OCI-LY7 (cell line): ENCODE measurements around the gene CCDC8. TPM values are rescaled to one million over a fixed set of nuclear protein-coding genes. Genes with fewer than 3 reads are reported as not detected.

ENCODE experiments used
- BruUV-seq: library from RNA; stranded (reverse); fragments of 400-500 nt; replicated peaks from 2 replicates; lab custom pipeline; 2021; lab: Mats Ljungman, UMichigan
- CTCF ChIA-PET: fragments of 300-600 bp; sonication (Branson Sonifier 250); formaldehyde crosslinking; loops from one replicate; lab custom pipeline; 2022; ENCODE audit warnings: antibody characterized with exemption; ENCODE audit not compliant: unreplicated experiment; lab: Charles Lee
- POLR2A ChIA-PET: fragments of 300-600 bp; sonication (Branson Sonifier 250); formaldehyde crosslinking; loops from one replicate; lab custom pipeline; 2022; ENCODE audit warnings: antibody characterized with exemption; lab: Charles Lee
- DNase-seq: peaks from one replicate; pipeline ENCODE4 v3.0.0-alpha.2; 2015; ENCODE audit warnings: low spot score
- H2AFZ ChIP-seq: fragments of 200-600 bp; sonication (generic), shearing (Covaris generic); 2 replicates; pipeline ENCODE4 v1.6.1; 2014; ENCODE audit warnings: mild to moderate bottlenecking, antibody characterized with exemption, low read length, moderate library complexity
- H3K27ac ChIP-seq: fragments of 200-600 bp; sonication (generic); 2 replicates; pipeline ENCODE4 v1.5.1; 2014; ENCODE audit warnings: mixed run types, low read depth, mild to moderate bottlenecking, moderate library complexity, low read length, inconsistent platforms; ENCODE audit not compliant: poor library complexity, severe bottlenecking
- H3K36me3 ChIP-seq: fragments of 200-600 bp; sonication (generic); 2 replicates; pipeline ENCODE4 v1.6.1; 2014; ENCODE audit warnings: mild to moderate bottlenecking, antibody characterized with exemption, low read length, moderate library complexity, mixed read lengths; ENCODE audit not compliant: insufficient read depth
- H3K4me1 ChIP-seq: fragments of 200-600 bp; sonication (generic); 2 replicates; pipeline ENCODE4 v1.5.1; 2014; ENCODE audit warnings: mild to moderate bottlenecking, low read length; ENCODE audit not compliant: insufficient read depth, poor library complexity, severe bottlenecking
- H3K4me2 ChIP-seq: fragments of 200-600 bp; sonication (generic); 2 replicates; pipeline ENCODE4 v1.6.1; 2014; ENCODE audit warnings: mild to moderate bottlenecking, low read length
- H3K4me3 ChIP-seq: fragments of 200-600 bp; sonication (generic); 2 replicates; pipeline ENCODE4 v1.5.1; 2014; ENCODE audit warnings: mild to moderate bottlenecking, low read depth, low read length; ENCODE audit not compliant: poor library complexity, severe bottlenecking
- H3K79me2 ChIP-seq: fragments of 200-600 bp; sonication (generic); 2 replicates; pipeline ENCODE4 v1.6.1; 2016; ENCODE audit warnings: low read depth, mild to moderate bottlenecking, low read length, moderate library complexity, mixed read lengths; ENCODE audit not compliant: insufficient read depth
- H3K9me2 ChIP-seq: fragments of 200-600 bp; sonication (generic); 2 replicates; pipeline ENCODE4 v1.6.1; 2016; ENCODE audit warnings: mild to moderate bottlenecking, low read length, mixed read lengths; ENCODE audit not compliant: insufficient read depth
- H3K9me3 ChIP-seq: fragments of 200-600 bp; sonication (generic); 2 replicates; pipeline ENCODE4 v1.6.1; 2014; ENCODE audit warnings: mild to moderate bottlenecking, mixed run types, low read length, mixed read lengths
- H4K20me1 ChIP-seq: fragments of 200-600 bp; sonication (generic); 2 replicates; pipeline ENCODE4 v1.6.1; 2014; ENCODE audit warnings: mild to moderate bottlenecking, antibody characterized with exemption, low read length, moderate library complexity, mixed read lengths; ENCODE audit not compliant: insufficient read depth
- CTCF ChIP-seq: fragments of 200-600 bp; sonication (generic); conservative IDR thresholded peaks from 2 replicates; pipeline ENCODE4 v1.5.1; 2014; ENCODE audit warnings: mild to moderate bottlenecking, antibody characterized with exemption, low read length, moderate library complexity, mixed read lengths
- EZH2phosphoT487 ChIP-seq: fragments of 200-600 bp; sonication (generic); IDR thresholded peaks from 2 replicates; pipeline ENCODE4 v1.6.1; 2018; ENCODE audit warnings: low read depth, borderline replicate concordance, mild to moderate bottlenecking, mixed run types, antibody characterized with exemption, low read length, moderate library complexity, mixed read lengths
- intact Hi-C: fragments of 100-400 bp; cut with micrococcal nuclease; formaldehyde crosslinking; loops from one replicate; pipeline ENCODE4 v1.10.0; 2022; ENCODE audit not compliant: unreplicated experiment
- total RNA-seq, 2 experiments: library from RNA; depleted of rRNA in 1 of 2; stranded (reverse); fragments of >200 nt in 1 of 2; shearing (Covaris generic) in 1 of 2; gene quantifications; 2 replicates each; pipeline ENCODE4 v1.2.3, GENCODE V29; 2014 to 2022

CCDC8 gene
- total RNA-seq, 2 experiments from 2014 or later: 0.09 to 0.10 TPM

GRCh38 chr19:46410205-46411087, 2.9 kb downstream of the CCDC8 start:
- POLR2A ChIA-PET: interaction anchor here (0.6 kb wide), 1 partner anchor 73 kb away, joined by 3 read pairs; no protein-coding TSS in a partner anchor

GRCh38 chr19:46409191-46409590, 4.2 kb downstream of the CCDC8 start:
- Histone ChIP-seq H3K36me3 (no peaks in the 10 kb centered on the region), H3K9me2 (no peaks in the 10 kb centered on the region), H3K4me3 (no peak overlapping the region), H2AFZ (no peak overlapping the region), H3K9me3 (no peaks in the 10 kb centered on the region), H3K4me1 (peaks cover 48% of the 10 kb centered on the region), H4K20me1 (no peaks in the 10 kb centered on the region), H3K4me2 (no peak overlapping the region), H3K27ac (no peak overlapping the region), H3K79me2 (no peaks in the 10 kb centered on the region)
- ChIA-PET CTCF (no interaction called here), POLR2A (no interaction called here)
- no TSS peak for BruUV-seq
- DNase-seq: no peak
- intact Hi-C loops: no loop called here
- TF ChIP-seq EZH2phosphoT487: no peak
- no peak for TF ChIP-seq CTCF

More at GRCh38 chr19:46410205-46411087, 2.9 kb downstream of the CCDC8 start:
- CTCF ChIA-PET: no interaction called here
- intact Hi-C loops: no loop called here
- no peak for TF ChIP-seq CTCF
- TF ChIP-seq EZH2phosphoT487: no peak
- peak overlapping the region; percentile 7 for H3K27ac ChIP-seq
- no peaks in the 10 kb centered on the region for H3K79me2 ChIP-seq
- peaks cover 38% of the 10 kb centered on the region for H3K4me1 ChIP-seq
- no TSS peak for BruUV-seq
- no peak overlapping the region for H3K4me3 ChIP-seq
- no peaks in the 10 kb centered on the region for H3K9me3 ChIP-seq
- peak; percentile 57 for DNase-seq
- H3K36me3 ChIP-seq: no peaks in the 10 kb centered on the region
- no peak overlapping the region; the same call in 1 of the 2 replicates for H2AFZ ChIP-seq
- H4K20me1 ChIP-seq: no peaks in the 10 kb centered on the region
- H3K9me2 ChIP-seq: no peaks in the 10 kb centered on the region
- peak overlapping the region; percentile 32; the same call in 1 of the 2 replicates for H3K4me2 ChIP-seq

- intact Hi-C loops: no loop called here
- no TSS peak for BruUV-seq
- TF ChIP-seq EZH2phosphoT487: no peak
- no peak for TF ChIP-seq CTCF
Observed at GRCh38 chr19:46408664-46409039, 4.7 kb downstream of the CCDC8 start.

More at GRCh38 chr19:46408664-46409039, 4.7 kb downstream of the CCDC8 start:
- no peak for DNase-seq
- CTCF ChIA-PET: no interaction called here
- Histone ChIP-seq H3K9me2 (no peaks in the 10 kb centered on the region), H3K4me3 (peak overlapping the region; percentile 1), H3K36me3 (no peaks in the 10 kb centered on the region), H2AFZ (peak overlapping the region; percentile 56; the same call in 1 of the 2 replicates), H3K9me3 (no peaks in the 10 kb centered on the region), H3K4me1 (peaks cover 53% of the 10 kb centered on the region), H3K4me2 (peak overlapping the region; percentile 33), H3K27ac (no peak overlapping the region), H3K79me2 (no peaks in the 10 kb centered on the region), H4K20me1 (no peaks in the 10 kb centered on the region)
- POLR2A ChIA-PET: no interaction called here
